RWPE2 (cell line): ENCODE measurements around the gene ERVV-1.

Experiments
- ATAC-seq: fragments of 200-7000 bp; cut with Tn5 transposase; 3 replicates; pipeline ENCODE4 v1.9.1; 2021; ENCODE audit warnings: low read depth
- DNase-seq: peaks from one replicate; pipeline ENCODE4 v3.0.0-alpha.2; 2020; ENCODE audit warnings: low spot score
- H3K27ac ChIP-seq: fragments of 450-650 bp; 2 replicates; pipeline ENCODE4 v1.5.1; 2017; ENCODE audit warnings: mild to moderate bottlenecking; ENCODE audit not compliant: poor library complexity, severe bottlenecking
- H3K27me3 ChIP-seq: fragments of 250-450 bp; sonication (Bioruptor Pico); 2 replicates; pipeline ENCODE4 v1.5.1; 2021; ENCODE audit warnings: mild to moderate bottlenecking, moderate library complexity; ENCODE audit not compliant: insufficient read depth, poor library complexity, severe bottlenecking
- H3K36me3 ChIP-seq: fragments of 250-450 bp; sonication (Bioruptor Pico); 2 replicates; pipeline ENCODE4 v1.5.1; 2020; ENCODE audit warnings: low read depth, mild to moderate bottlenecking, moderate library complexity
- H3K4me1 ChIP-seq: fragments of 250-450 bp; sonication (Bioruptor Pico); 2 replicates; pipeline ENCODE4 v1.5.1; 2021; ENCODE audit warnings: mild to moderate bottlenecking, moderate library complexity; ENCODE audit not compliant: insufficient read depth, poor library complexity, severe bottlenecking
- H3K4me3 ChIP-seq: fragments of 250-450 bp; sonication (Bioruptor Pico); 2 replicates; pipeline ENCODE4 v1.5.1; 2021; ENCODE audit warnings: mild to moderate bottlenecking, moderate library complexity; ENCODE audit not compliant: severe bottlenecking
- H3K9me3 ChIP-seq: fragments of 250-450 bp; sonication (Bioruptor Pico); 2 replicates; pipeline ENCODE4 v1.5.1; 2021; ENCODE audit warnings: mild to moderate bottlenecking, moderate library complexity; ENCODE audit not compliant: severe bottlenecking
- TF ChIP-seq, protein P1 (sequence below): fragments of 450-650 bp; IDR thresholded peaks from one replicate; pipeline ENCODE4 v1.5.1; 2017; ENCODE audit warnings: mild to moderate bottlenecking, moderate library complexity; ENCODE audit not compliant: poor library complexity, severe bottlenecking

ERVV-1 gene

DNA sequence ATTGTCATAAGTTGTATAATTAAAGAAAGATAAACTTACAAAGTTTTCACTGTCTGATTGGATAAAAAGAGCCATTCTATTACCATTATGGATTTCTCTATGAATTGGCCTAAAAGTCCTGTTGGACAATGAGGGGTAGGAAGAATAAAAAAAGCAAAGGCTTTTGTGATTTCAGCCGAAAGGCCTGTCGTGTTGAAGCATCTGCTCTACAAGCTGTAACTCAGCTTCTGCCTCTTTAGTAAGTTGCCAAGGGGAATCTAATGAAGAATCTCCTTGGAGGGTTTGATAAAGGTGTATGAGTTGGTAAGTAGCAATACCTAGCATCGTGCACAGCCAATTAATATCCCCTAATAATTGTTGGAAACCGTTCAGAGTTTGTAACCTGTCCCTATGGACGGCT, 25.2 kb upstream of the ERVV-1 start:
- Histone ChIP-seq H3K27me3 (no peaks in the 10 kb centered on the region), H3K4me3 (no peak overlapping the region), H3K36me3 (peaks cover 7% of the 10 kb centered on the region), H3K4me1 (peaks cover 12% of the 10 kb centered on the region), H3K9me3 (peaks cover 5% of the 10 kb centered on the region), H3K27ac (no peak overlapping the region)
- TF ChIP-seq, protein P1, sequence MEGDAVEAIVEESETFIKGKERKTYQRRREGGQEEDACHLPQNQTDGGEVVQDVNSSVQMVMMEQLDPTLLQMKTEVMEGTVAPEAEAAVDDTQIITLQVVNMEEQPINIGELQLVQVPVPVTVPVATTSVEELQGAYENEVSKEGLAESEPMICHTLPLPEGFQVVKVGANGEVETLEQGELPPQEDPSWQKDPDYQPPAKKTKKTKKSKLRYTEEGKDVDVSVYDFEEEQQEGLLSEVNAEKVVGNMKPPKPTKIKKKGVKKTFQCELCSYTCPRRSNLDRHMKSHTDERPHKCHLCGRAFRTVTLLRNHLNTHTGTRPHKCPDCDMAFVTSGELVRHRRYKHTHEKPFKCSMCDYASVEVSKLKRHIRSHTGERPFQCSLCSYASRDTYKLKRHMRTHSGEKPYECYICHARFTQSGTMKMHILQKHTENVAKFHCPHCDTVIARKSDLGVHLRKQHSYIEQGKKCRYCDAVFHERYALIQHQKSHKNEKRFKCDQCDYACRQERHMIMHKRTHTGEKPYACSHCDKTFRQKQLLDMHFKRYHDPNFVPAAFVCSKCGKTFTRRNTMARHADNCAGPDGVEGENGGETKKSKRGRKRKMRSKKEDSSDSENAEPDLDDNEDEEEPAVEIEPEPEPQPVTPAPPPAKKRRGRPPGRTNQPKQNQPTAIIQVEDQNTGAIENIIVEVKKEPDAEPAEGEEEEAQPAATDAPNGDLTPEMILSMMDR = no peak
- no peak for ATAC-seq
- no peak for DNase-seq

DNA sequence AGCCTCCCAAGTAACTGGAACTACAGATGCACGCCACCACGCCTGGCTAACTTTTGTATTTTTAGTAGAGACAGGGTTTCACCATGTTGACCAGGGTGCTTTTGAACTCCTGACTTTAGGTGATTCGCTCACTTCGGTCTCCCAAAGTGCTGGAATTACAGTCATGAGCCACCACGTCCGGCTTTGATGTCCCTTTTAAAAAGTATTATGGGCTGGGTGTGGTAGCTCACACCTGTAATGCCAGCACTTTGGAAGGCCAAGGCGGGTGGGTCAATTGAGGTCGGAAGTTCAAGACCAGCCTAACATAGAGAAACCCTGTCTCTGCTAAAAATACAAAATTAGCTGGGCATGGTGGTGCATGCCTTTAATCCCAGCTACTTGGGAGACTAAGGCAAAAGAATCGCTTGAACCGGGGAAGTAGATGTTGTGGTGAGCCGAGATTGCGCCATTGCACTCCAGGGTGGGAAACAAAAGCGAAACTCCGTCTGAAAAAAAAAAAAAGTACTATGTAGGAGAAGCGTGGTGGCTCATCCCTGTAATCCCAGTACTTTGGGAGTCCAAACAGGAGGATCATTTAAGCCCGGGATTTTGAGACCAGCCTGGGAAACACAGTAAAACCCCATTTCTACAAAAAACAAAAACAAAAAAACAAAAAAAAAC, 22.8 kb upstream of the ERVV-1 start:
- DNase-seq (no peak), ATAC-seq (peak; percentile 15)

DNA sequence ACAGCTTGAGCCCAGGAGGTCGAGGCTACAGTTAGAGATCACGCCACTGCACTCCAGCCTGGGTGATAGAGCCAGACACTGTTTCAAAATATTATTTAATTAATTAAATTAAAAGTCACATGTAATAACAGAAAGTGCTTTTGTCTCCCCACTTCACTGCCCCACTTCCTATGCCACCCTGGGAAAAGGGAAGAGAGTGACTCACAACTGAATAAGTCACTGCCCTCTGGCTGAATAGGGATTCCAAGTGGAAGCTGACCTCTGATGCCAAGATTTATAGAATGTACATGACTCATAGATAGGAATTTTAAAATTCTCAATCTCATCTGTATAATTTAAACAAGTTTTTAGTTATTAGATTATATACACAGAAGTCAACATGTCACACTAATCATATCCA, 22.2 kb upstream of the ERVV-1 start:
- TF ChIP-seq, protein P1 = no peak
- Histone ChIP-seq H3K27me3 (no peaks in the 10 kb centered on the region), H3K4me1 (peaks cover 12% of the 10 kb centered on the region), H3K4me3 (peak overlapping the region; percentile 17), H3K36me3 (no peaks in the 10 kb centered on the region), H3K9me3 (no peaks in the 10 kb centered on the region), H3K27ac (peak overlapping the region; percentile 87)
- peak; percentile 75 for ATAC-seq
- no peak for DNase-seq

More for the DNA sequence above, 22.8 kb upstream of the ERVV-1 start:
- no peaks in the 10 kb centered on the region for H3K27me3 ChIP-seq
- TF ChIP-seq, protein P1 = no peak
- H3K4me3 ChIP-seq = peak overlapping the region; percentile 17
- H3K9me3 ChIP-seq = no peaks in the 10 kb centered on the region
- H3K4me1 ChIP-seq = peaks cover 12% of the 10 kb centered on the region
- H3K27ac ChIP-seq = peak overlapping the region; percentile 87
- no peaks in the 10 kb centered on the region for H3K36me3 ChIP-seq

DNA sequence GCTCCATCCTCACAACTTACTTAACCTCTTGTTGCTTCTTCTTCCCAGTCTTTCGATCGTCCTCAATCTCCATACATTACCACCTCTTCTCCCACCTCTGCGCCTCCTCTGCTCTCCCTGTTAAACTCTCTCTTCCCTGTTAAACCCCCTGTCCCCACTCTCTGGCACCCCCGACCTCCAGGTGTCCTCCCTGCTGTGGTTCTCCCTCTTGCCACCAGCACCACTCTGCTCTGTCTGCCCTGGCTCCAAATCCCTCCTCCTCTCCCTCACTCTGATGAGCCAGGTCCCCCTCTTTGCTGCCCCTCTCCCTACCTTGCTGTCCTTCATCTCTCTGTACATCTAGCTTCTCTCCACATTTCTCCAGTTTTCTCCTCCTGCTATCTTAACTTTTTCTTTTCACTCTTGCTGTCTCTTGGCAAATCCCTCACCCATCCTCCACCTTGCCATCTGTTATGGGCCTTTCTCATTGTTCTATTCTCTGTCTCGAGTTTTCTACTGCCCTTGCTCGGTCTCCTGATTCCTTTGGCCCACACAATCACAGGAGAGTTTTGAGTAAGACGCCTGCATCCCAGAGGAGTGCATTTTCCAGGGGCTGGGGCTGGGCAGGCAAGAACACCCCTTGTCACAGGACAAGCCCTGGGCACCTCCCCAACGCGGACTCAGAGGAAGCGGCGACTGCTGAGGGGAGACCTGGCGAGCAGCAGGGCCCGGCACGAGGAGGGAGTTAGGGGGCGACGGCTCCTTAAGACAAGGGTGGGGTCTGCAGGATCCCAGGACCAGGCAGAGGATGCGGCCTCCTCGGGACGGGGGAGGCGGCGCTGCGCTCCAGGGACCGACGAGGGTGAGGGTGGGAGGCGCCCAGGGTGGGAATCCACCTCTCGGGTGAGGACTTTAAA, 21.4 kb upstream of the ERVV-1 start:
- H3K36me3 ChIP-seq = no peaks in the 10 kb centered on the region
- H3K27me3 ChIP-seq = no peaks in the 10 kb centered on the region
- peak overlapping the region; percentile 87 for H3K27ac ChIP-seq
- no peak; the same call in 2 of the 3 replicates for ATAC-seq
- H3K4me3 ChIP-seq = peak overlapping the region; percentile 30
- peaks cover 12% of the 10 kb centered on the region for H3K4me1 ChIP-seq
- DNase-seq = peak; percentile 57
- no peaks in the 10 kb centered on the region for H3K9me3 ChIP-seq
- TF ChIP-seq, protein P1 = no peak
